Ishikawa (cell line): ENCODE results near the gene ALDH16A1.

ENCODE experiments used
- CEBPB ChIP-seq: IDR thresholded peaks from 2 replicates; pipeline ENCODE4 v1.6.1; 2012
- CREB1 ChIP-seq: IDR thresholded peaks from 2 replicates; pipeline ENCODE4 v1.6.1; 2012; ENCODE audit warnings: low read depth
- EGR1 ChIP-seq: IDR thresholded peaks from 2 replicates; pipeline ENCODE4 v1.6.1; 2012
- EP300 ChIP-seq: IDR thresholded peaks from 2 replicates; pipeline ENCODE4 v1.6.1; 2012; ENCODE audit warnings: borderline replicate concordance
- FOXM1 ChIP-seq: IDR thresholded peaks from 2 replicates; pipeline ENCODE4 v1.6.1; 2012; ENCODE audit warnings: low read depth, borderline replicate concordance
- NFIC ChIP-seq: IDR thresholded peaks from 2 replicates; pipeline ENCODE4 v1.6.1; 2012
- RAD21 ChIP-seq: IDR thresholded peaks from 2 replicates; pipeline ENCODE4 v1.6.1; 2012; ENCODE audit warnings: low read depth
- REST ChIP-seq: IDR thresholded peaks from 2 replicates; pipeline ENCODE4 v1.6.1; 2012; ENCODE audit warnings: low read depth, mild to moderate bottlenecking
- TAF1 ChIP-seq: IDR thresholded peaks from 2 replicates; pipeline ENCODE4 v1.6.1; 2012; ENCODE audit warnings: low read depth, mild to moderate bottlenecking
- TCF12 ChIP-seq: IDR thresholded peaks from 2 replicates; pipeline ENCODE4 v1.6.1; 2012; ENCODE audit warnings: low read depth
- TEAD4 ChIP-seq: IDR thresholded peaks from 2 replicates; pipeline ENCODE4 v1.6.1; 2012
- YY1 ChIP-seq: IDR thresholded peaks from 2 replicates; pipeline ENCODE4 v1.6.1; 2012; ENCODE audit warnings: low read depth
- ZBTB7A ChIP-seq: IDR thresholded peaks from 2 replicates; pipeline ENCODE4 v1.6.1; 2012; ENCODE audit warnings: low read depth
- TF ChIP-seq, protein P1 (sequence below): IDR thresholded peaks from 2 replicates; pipeline ENCODE4 v1.6.1; 2012
- TF ChIP-seq, protein P2 (sequence below): IDR thresholded peaks from 2 replicates; pipeline ENCODE4 v1.6.1; 2012

The ALDH16A1 gene

DNA sequence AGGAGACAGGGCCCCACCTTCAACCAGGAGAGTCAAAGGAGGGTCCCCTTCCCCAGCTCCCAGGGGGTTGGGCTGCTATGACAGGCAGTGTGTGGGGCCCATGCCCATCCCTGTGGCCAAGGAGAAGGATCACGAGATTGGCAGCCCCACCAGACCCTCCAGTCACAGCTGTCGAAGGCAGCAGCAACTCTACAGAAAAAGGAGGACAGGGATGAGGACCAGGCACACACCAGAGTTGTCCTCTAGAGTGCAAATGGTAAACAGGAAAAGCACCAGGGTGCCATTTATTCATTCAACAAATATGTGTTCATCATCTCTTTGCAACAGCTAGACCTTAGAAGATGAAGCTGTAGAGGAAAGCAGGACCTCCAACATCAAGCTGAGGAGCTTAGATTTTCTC lies 33.9 kb upstream of the ALDH16A1 start:
- TF ChIP-seq RAD21: no peak
- no peak for TF ChIP-seq EP300
- TF ChIP-seq, protein P1, sequence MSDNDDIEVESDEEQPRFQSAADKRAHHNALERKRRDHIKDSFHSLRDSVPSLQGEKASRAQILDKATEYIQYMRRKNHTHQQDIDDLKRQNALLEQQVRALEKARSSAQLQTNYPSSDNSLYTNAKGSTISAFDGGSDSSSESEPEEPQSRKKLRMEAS: no peak
- no peak for TF ChIP-seq REST
- TF ChIP-seq FOXM1: no peak
- no peak for TF ChIP-seq CREB1
- TF ChIP-seq TEAD4: no peak
- no peak for TF ChIP-seq CEBPB
- TF ChIP-seq EGR1: no peak
- TF ChIP-seq ZBTB7A: no peak
- no peak for TF ChIP-seq TCF12
- TF ChIP-seq YY1: no peak
- TF ChIP-seq NFIC: no peak
- no peak for TF ChIP-seq TAF1
- TF ChIP-seq, protein P2, sequence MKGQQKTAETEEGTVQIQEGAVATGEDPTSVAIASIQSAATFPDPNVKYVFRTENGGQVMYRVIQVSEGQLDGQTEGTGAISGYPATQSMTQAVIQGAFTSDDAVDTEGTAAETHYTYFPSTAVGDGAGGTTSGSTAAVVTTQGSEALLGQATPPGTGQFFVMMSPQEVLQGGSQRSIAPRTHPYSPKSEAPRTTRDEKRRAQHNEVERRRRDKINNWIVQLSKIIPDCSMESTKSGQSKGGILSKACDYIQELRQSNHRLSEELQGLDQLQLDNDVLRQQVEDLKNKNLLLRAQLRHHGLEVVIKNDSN: no peak

DNA sequence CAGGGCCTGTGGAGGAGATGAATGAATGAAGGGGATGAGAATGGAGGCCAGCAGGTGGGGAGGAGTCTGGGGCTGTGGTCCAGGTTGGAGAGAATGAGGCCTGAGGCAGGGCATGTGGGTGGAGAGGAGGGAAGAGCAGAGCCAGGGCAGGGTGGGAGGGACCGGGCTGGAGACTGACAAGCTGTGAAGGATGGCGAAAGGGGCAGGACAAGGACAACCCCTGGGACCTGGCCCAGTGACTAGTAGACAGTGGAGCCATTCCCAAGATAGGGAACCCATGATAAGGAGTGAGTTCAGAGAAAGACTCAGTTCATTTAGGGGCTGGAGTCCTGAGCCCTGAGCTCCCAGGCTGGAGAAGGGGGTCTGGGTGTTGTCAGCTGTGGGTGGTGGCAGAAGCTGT lies 32.8 kb upstream of the ALDH16A1 start:
- TF ChIP-seq TAF1: no peak
- no peak for TF ChIP-seq FOXM1
- no peak for TF ChIP-seq YY1
- no peak for TF ChIP-seq CEBPB
- TF ChIP-seq REST: no peak
- no peak for TF ChIP-seq EGR1
- no peak for TF ChIP-seq ZBTB7A
- no peak for TF ChIP-seq CREB1
- TF ChIP-seq, protein P1: no peak
- TF ChIP-seq, protein P2: no peak
- TF ChIP-seq RAD21: no peak
- TF ChIP-seq TEAD4: no peak
- no peak for TF ChIP-seq NFIC
- TF ChIP-seq TCF12: no peak
- no peak for TF ChIP-seq EP300

DNA sequence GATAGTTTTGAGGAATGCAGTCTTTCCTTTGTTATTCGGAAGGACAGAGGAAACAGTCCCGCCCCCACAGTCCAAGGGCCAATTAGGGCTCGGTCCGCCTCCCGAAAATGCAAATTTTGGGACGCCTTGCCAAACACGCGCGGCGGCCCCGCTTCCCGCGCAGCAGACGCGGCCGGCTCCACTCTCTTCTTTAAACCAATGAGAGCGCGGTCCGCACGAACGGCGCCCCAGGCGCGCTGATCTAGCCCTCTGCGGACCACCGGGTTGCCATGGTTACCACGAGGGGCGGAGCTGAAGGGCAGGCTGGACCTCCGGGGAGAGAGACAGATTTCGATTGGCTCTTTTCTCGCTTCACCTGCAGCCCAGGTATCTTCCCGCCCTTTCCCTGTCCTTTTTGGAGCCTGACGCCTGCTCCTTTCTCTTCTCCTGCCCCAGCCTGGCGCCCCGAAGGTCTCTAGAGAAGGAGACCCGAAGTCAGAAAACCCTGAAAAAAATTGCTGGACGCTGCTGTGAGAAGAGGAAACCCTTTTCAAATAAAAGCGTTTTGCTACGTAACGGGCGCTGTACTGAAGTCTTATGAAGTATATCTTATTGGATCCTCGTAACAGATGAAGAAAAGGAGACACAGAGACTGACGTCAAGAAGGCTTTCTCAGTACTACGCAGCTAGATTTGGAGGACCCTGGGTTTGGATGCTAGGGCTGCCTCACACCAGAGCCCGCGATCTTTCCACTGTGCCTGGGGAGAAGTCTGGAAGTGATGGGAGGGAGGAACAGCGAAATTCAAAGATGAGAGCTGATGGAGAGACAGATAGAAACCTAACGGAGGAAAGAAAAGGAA lies 31.8 kb upstream of the ALDH16A1 start:
- peak; percentile 7; the same call in 1 of the 2 replicates for TF ChIP-seq EGR1
- TF ChIP-seq, protein P1: peak; percentile 88
- TF ChIP-seq YY1: no peak
- TF ChIP-seq TCF12: no peak
- no peak for TF ChIP-seq TAF1
- TF ChIP-seq NFIC: peak; percentile 48; the same call in 1 of the 2 replicates
- no peak for TF ChIP-seq ZBTB7A
- TF ChIP-seq REST: no peak
- no peak for TF ChIP-seq EP300
- TF ChIP-seq FOXM1: no peak
- no peak for TF ChIP-seq TEAD4
- TF ChIP-seq, protein P2: no peak
- no peak for TF ChIP-seq CEBPB
- no peak for TF ChIP-seq CREB1
- no peak for TF ChIP-seq RAD21
